Liver (tissue), 9 donors: ENCODE results near the gene DGCR8. TPM values are rescaled to one million over a fixed set of nuclear protein-coding genes. Genes with fewer than 3 reads are reported as not detected.

Experiments used
- DNase-seq: peaks from one replicate; pipeline ENCODE4 v3.0.0-alpha.2; 2017; ENCODE audit warnings: low spot score
- H3K27ac ChIP-seq, 2 donors: one replicate each; pipeline ENCODE4 v1.7.0; 2013; ENCODE audit warnings: inconsistent platforms in 2 of 2, low read length in 2 of 2, control low read depth in 1 of 2, low read depth in 1 of 2, mild to moderate bottlenecking in 1 of 2
- H3K27me3 ChIP-seq, 4 donors: one replicate each; pipeline versions ENCODE4 v1.6.1 to v1.7.0; 2013; ENCODE audit warnings: low read length in 3 of 4, inconsistent platforms in 1 of 4, mild to moderate bottlenecking in 1 of 4, moderate library complexity in 1 of 4; ENCODE audit not compliant: control insufficient read depth in 4 of 4, insufficient read depth in 4 of 4
- H3K36me3 ChIP-seq, 4 donors: one replicate each; pipeline versions ENCODE4 v1.6.1 to v1.7.0; 2013; ENCODE audit warnings: low read length in 3 of 4, mild to moderate bottlenecking in 3 of 4, low read depth in 1 of 4, moderate library complexity in 1 of 4; ENCODE audit not compliant: control insufficient read depth in 4 of 4, insufficient read depth in 3 of 4
- H3K4me1 ChIP-seq, 4 donors: one replicate each; pipeline versions ENCODE4 v1.6.1 to v1.7.0; 2013; ENCODE audit warnings: low read length in 3 of 4, mild to moderate bottlenecking in 3 of 4, moderate library complexity in 1 of 4; ENCODE audit not compliant: control insufficient read depth in 4 of 4, insufficient read depth in 4 of 4
- H3K4me3 ChIP-seq, 3 donors: one replicate each; pipeline versions ENCODE4 v1.6.1 to v1.7.0; 2013; ENCODE audit warnings: low read length in 3 of 3, control low read depth in 1 of 3, low read depth in 1 of 3, mild to moderate bottlenecking in 1 of 3
- H3K9ac ChIP-seq, 2 donors: one replicate each; pipeline ENCODE4 v1.7.0; 2013; ENCODE audit warnings: low read length in 2 of 2, mild to moderate bottlenecking in 2 of 2, moderate library complexity in 2 of 2, control low read depth in 1 of 2, low read depth in 1 of 2
- H3K9me3 ChIP-seq, 4 donors: one replicate each; pipeline versions ENCODE4 v1.6.1 to v1.7.0; 2013; ENCODE audit warnings: low read length in 3 of 4; ENCODE audit not compliant: control insufficient read depth in 4 of 4
- EGR1 ChIP-seq, 2 donors: IDR thresholded peaks; 2 replicates each; pipeline ENCODE4 v1.6.1; 2016 to 2018; ENCODE audit warnings: antibody characterized with exemption in 2 of 2, low read depth in 2 of 2
- FOXA1 ChIP-seq: IDR thresholded peaks from 2 replicates; pipeline ENCODE4 v1.6.1; 2016; ENCODE audit warnings: antibody characterized with exemption
- FOXA2 ChIP-seq: IDR thresholded peaks from 2 replicates; pipeline ENCODE4 v1.6.1; 2016; ENCODE audit warnings: antibody characterized with exemption
- GABPA ChIP-seq, 2 donors: IDR thresholded peaks in 1 of 2; conservative IDR thresholded peaks in 1 of 2; 2 replicates each; pipeline ENCODE4 v1.6.1; 2016; ENCODE audit warnings: antibody characterized with exemption in 2 of 2, mild to moderate bottlenecking in 1 of 2, moderate library complexity in 1 of 2
- HNF4A ChIP-seq, 2 donors: conservative IDR thresholded peaks; 2 replicates each; pipeline ENCODE4 v1.6.1; 2016; ENCODE audit warnings: antibody characterized with exemption in 2 of 2, mild to moderate bottlenecking in 2 of 2
- HNF4G ChIP-seq: IDR thresholded peaks from 2 replicates; pipeline ENCODE4 v1.6.1; 2016; ENCODE audit warnings: antibody characterized with exemption
- JUND ChIP-seq, 2 donors: IDR thresholded peaks; 2 replicates each; pipeline ENCODE4 v1.6.1; 2016; ENCODE audit warnings: antibody characterized with exemption in 2 of 2
- RAD21 ChIP-seq, 2 donors: IDR thresholded peaks; 2 replicates each; pipeline ENCODE4 v1.6.1; 2016; ENCODE audit warnings: antibody characterized with exemption in 2 of 2, mild to moderate bottlenecking in 2 of 2
- SP1 ChIP-seq: IDR thresholded peaks from 2 replicates; pipeline ENCODE4 v1.6.1; 2018; ENCODE audit warnings: antibody characterized with exemption, mild to moderate bottlenecking
- TAF1 ChIP-seq: conservative IDR thresholded peaks from 2 replicates; pipeline ENCODE4 v1.6.1; 2016; ENCODE audit warnings: antibody characterized with exemption, mild to moderate bottlenecking
- YY1 ChIP-seq: IDR thresholded peaks from 2 replicates; pipeline ENCODE4 v1.6.1; 2016; ENCODE audit warnings: antibody characterized with exemption, mild to moderate bottlenecking
- WGBS: extraction: QIAGEN DNeasy Blood & Tissue Kit; methylation state at CpG from one replicate; pipeline ENCODE4 v1.1.7; 2013; 5-methylcytosine and 5-hydroxymethylcytosine counted together
- polyA plus RNA-seq, 2 donors: library from polyadenylated mRNA; stranded (reverse) in 1 of 2; unstranded in 1 of 2; fragments of 200-250 nt in 1 of 2; fragments of >200 nt in 1 of 2; fragmentation: Nextera tagmentation in 1 of 2; extraction: Ambion mirVana in 1 of 2; gene quantifications; one replicate each; pipeline versions ENCODE4 v1.2.1 to v1.2.3, GENCODE V29; 2013 to 2015
- total RNA-seq, 2 donors: library from RNA; depleted of rRNA; stranded (reverse); fragments of >200 nt; gene quantifications; one replicate each; pipeline ENCODE4 v1.2.3, GENCODE V29; 2014
- TF ChIP-seq, protein P1 (sequence below): IDR thresholded peaks from 2 replicates; pipeline ENCODE4 v1.6.1; 2016; ENCODE audit warnings: antibody characterized with exemption
- TF ChIP-seq, protein P2 (sequence below): fragments of 150-350 bp; IDR thresholded peaks from 2 replicates; pipeline ENCODE4 v1.5.1; 2017; ENCODE audit warnings: improper control_type of control experiment, low read depth, low read length; ENCODE audit not compliant: missing input control
- TF ChIP-seq, protein P3 (sequence below): IDR thresholded peaks from 2 replicates; pipeline ENCODE4 v1.6.1; 2016; ENCODE audit warnings: antibody characterized with exemption
- TF ChIP-seq, protein P4 (sequence below): IDR thresholded peaks from 2 replicates; pipeline ENCODE4 v1.6.1; 2016; ENCODE audit warnings: antibody characterized with exemption, mild to moderate bottlenecking
- donor health status: healthy.
- donor health status: healthy.
- donor health status: healthy.
- donor health status: healthy.
- donor health status: healthy.

DGCR8 gene
- total and polyA plus RNA-seq, 4 donors, result 7.9 to 27.1 (median 15.8) TPM

- TF ChIP-seq HNF4G (no peak), GABPA (IDR thresholded peaks at IDR 0.05 in 1 of 2, conservative IDR thresholded peaks at IDR 0.05 in 1 of 2) (no peak), JUND (IDR thresholded peaks at IDR 0.05) (no peak), FOXA2 (no peak), TAF1 (no peak), FOXA1 (no peak), YY1 (no peak), SP1 (no peak), RAD21 (IDR thresholded peaks at IDR 0.05) (no peak), HNF4A (conservative IDR thresholded peaks at IDR 0.05) (no peak), EGR1 (IDR thresholded peaks at IDR 0.05; ENCODE audit: low read depth in 2 of 2) (no peak)
- TF ChIP-seq, protein P1, sequence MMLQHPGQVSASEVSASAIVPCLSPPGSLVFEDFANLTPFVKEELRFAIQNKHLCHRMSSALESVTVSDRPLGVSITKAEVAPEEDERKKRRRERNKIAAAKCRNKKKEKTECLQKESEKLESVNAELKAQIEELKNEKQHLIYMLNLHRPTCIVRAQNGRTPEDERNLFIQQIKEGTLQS, result no peak
- TF ChIP-seq, protein P2, sequence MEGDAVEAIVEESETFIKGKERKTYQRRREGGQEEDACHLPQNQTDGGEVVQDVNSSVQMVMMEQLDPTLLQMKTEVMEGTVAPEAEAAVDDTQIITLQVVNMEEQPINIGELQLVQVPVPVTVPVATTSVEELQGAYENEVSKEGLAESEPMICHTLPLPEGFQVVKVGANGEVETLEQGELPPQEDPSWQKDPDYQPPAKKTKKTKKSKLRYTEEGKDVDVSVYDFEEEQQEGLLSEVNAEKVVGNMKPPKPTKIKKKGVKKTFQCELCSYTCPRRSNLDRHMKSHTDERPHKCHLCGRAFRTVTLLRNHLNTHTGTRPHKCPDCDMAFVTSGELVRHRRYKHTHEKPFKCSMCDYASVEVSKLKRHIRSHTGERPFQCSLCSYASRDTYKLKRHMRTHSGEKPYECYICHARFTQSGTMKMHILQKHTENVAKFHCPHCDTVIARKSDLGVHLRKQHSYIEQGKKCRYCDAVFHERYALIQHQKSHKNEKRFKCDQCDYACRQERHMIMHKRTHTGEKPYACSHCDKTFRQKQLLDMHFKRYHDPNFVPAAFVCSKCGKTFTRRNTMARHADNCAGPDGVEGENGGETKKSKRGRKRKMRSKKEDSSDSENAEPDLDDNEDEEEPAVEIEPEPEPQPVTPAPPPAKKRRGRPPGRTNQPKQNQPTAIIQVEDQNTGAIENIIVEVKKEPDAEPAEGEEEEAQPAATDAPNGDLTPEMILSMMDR, result no peak
- TF ChIP-seq, protein P3, sequence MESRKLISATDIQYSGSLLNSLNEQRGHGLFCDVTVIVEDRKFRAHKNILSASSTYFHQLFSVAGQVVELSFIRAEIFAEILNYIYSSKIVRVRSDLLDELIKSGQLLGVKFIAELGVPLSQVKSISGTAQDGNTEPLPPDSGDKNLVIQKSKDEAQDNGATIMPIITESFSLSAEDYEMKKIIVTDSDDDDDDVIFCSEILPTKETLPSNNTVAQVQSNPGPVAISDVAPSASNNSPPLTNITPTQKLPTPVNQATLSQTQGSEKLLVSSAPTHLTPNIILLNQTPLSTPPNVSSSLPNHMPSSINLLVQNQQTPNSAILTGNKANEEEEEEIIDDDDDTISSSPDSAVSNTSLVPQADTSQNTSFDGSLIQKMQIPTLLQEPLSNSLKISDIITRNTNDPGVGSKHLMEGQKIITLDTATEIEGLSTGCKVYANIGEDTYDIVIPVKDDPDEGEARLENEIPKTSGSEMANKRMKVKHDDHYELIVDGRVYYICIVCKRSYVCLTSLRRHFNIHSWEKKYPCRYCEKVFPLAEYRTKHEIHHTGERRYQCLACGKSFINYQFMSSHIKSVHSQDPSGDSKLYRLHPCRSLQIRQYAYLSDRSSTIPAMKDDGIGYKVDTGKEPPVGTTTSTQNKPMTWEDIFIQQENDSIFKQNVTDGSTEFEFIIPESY, result no peak
- TF ChIP-seq, protein P4, sequence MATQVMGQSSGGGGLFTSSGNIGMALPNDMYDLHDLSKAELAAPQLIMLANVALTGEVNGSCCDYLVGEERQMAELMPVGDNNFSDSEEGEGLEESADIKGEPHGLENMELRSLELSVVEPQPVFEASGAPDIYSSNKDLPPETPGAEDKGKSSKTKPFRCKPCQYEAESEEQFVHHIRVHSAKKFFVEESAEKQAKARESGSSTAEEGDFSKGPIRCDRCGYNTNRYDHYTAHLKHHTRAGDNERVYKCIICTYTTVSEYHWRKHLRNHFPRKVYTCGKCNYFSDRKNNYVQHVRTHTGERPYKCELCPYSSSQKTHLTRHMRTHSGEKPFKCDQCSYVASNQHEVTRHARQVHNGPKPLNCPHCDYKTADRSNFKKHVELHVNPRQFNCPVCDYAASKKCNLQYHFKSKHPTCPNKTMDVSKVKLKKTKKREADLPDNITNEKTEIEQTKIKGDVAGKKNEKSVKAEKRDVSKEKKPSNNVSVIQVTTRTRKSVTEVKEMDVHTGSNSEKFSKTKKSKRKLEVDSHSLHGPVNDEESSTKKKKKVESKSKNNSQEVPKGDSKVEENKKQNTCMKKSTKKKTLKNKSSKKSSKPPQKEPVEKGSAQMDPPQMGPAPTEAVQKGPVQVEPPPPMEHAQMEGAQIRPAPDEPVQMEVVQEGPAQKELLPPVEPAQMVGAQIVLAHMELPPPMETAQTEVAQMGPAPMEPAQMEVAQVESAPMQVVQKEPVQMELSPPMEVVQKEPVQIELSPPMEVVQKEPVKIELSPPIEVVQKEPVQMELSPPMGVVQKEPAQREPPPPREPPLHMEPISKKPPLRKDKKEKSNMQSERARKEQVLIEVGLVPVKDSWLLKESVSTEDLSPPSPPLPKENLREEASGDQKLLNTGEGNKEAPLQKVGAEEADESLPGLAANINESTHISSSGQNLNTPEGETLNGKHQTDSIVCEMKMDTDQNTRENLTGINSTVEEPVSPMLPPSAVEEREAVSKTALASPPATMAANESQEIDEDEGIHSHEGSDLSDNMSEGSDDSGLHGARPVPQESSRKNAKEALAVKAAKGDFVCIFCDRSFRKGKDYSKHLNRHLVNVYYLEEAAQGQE, result no peak
- Histone ChIP-seq H3K4me3 (no peak overlapping the region), H3K4me1 (peaks cover 0 to 31% (median 18%) of the 10 kb centered on the region in 4 donors), H3K27ac (no peak overlapping the region), H3K9ac (no peak overlapping the region), H3K36me3 (peaks cover 18 to 55% (median 34%) of the 10 kb centered on the region in 4 donors), H3K27me3 (no peaks in the 10 kb centered on the region), H3K9me3 (no peaks in the 10 kb centered on the region)
- WGBS, result 91% methylated on average over 7 of the region's 7 CpGs
- no peak for DNase-seq
Observed at GRCh38 chr22:20105456-20106204, 25.6 kb downstream of the DGCR8 start.
